ENCODE results near the gene ROPN1B.

ROPN1B gene

GRCh38 chr3:125960066-125960424 lies 8.9 kb upstream of the ROPN1B start:
- TF ChIP-seq, protein P1, sequence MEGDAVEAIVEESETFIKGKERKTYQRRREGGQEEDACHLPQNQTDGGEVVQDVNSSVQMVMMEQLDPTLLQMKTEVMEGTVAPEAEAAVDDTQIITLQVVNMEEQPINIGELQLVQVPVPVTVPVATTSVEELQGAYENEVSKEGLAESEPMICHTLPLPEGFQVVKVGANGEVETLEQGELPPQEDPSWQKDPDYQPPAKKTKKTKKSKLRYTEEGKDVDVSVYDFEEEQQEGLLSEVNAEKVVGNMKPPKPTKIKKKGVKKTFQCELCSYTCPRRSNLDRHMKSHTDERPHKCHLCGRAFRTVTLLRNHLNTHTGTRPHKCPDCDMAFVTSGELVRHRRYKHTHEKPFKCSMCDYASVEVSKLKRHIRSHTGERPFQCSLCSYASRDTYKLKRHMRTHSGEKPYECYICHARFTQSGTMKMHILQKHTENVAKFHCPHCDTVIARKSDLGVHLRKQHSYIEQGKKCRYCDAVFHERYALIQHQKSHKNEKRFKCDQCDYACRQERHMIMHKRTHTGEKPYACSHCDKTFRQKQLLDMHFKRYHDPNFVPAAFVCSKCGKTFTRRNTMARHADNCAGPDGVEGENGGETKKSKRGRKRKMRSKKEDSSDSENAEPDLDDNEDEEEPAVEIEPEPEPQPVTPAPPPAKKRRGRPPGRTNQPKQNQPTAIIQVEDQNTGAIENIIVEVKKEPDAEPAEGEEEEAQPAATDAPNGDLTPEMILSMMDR (IDR thresholded peaks at IDR 0.05) = no peak

- TF ChIP-seq, protein P1 (IDR thresholded peaks at IDR 0.05) = no peak
Measured at GRCh38 chr3:125960456-125961288, 8.3 kb upstream of the ROPN1B start.

DNA sequence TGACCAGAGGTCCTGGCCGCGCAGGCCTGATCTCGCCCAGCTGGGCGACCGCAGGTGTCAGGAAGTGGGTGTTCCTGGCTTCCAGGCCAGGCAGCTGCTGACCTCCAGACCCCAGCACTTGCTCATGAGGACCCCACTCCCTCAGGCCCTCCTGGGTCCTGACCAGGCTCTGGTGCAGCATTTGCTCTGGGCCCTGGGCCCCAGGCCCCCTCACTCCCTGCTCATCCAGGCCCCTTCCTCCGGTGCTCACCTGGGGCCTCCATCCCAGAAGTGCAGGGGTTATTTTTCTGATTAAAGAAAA lies 7.7 kb upstream of the ROPN1B start:
- TF ChIP-seq, protein P1 (IDR thresholded peaks at IDR 0.05) = no peak

GRCh38 chr3:125965505-125965904 lies 3.5 kb upstream of the ROPN1B start:
- TF ChIP-seq, protein P1 (IDR thresholded peaks at IDR 0.05) = no peak

- TF ChIP-seq, protein P1 (IDR thresholded peaks at IDR 0.05) = no peak
Measured at GRCh38 chr3:125967156-125967555, 1.8 kb upstream of the ROPN1B start.

GRCh38 chr3:125971997-125972944 lies 3.3 kb downstream of the ROPN1B start:
- TF ChIP-seq, protein P1 (IDR thresholded peaks at IDR 0.05) = peak; percentile 78

- TF ChIP-seq, protein P1 (IDR thresholded peaks at IDR 0.05) = no peak
Measured at GRCh38 chr3:125990253-125990970, 21.4 kb downstream of the ROPN1B start.
